ENCODE measurements around the gene SLC49A4.

DNA sequence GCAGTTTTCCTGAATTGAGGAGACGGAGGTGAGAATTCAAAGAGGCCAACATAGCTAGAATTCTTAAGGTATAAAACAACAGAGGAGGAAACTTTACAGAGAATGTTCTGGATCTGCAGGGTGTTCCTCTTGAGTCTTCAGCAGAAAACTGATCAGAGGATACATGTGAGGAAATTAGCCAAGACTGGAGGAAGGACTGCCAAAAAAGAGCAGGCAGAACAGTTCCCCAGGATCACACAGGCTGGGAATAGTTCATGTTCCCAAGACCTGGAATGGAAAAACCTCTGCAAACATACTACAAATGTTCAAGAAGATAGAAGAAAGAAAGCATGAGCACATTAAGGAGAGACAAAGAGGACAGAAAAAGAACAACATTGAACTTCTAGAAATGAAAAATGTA, 7.5 kb downstream of the SLC49A4 start:
- TF ChIP-seq POLR2AphosphoS5 (IDR thresholded peaks at IDR 0.05) (no peak), POLR2A (IDR thresholded peaks at IDR 0.05) (no peak)
- TF ChIP-seq, protein P1, sequence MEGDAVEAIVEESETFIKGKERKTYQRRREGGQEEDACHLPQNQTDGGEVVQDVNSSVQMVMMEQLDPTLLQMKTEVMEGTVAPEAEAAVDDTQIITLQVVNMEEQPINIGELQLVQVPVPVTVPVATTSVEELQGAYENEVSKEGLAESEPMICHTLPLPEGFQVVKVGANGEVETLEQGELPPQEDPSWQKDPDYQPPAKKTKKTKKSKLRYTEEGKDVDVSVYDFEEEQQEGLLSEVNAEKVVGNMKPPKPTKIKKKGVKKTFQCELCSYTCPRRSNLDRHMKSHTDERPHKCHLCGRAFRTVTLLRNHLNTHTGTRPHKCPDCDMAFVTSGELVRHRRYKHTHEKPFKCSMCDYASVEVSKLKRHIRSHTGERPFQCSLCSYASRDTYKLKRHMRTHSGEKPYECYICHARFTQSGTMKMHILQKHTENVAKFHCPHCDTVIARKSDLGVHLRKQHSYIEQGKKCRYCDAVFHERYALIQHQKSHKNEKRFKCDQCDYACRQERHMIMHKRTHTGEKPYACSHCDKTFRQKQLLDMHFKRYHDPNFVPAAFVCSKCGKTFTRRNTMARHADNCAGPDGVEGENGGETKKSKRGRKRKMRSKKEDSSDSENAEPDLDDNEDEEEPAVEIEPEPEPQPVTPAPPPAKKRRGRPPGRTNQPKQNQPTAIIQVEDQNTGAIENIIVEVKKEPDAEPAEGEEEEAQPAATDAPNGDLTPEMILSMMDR (IDR thresholded peaks at IDR 0.05): no peak

All from upper lobe of left lung (tissue), 4 donors.